AG04449 (cell line): ENCODE data around the gene TRIM44.

Experiments used
- CTCF ChIA-PET: fragments of 350-600 bp; formaldehyde crosslinking; extraction: SDS; loops from one replicate; lab custom pipeline; 2021; ENCODE audit warnings: antibody characterized with exemption; lab: Yijun Ruan, JAX
- POLR2A ChIA-PET: fragments of 400-600, 350-600 bp; formaldehyde crosslinking; extraction: SDS; loops from one replicate; lab custom pipeline; 2020; ENCODE audit warnings: antibody characterized with exemption, inconsistent platforms; lab: Yijun Ruan, JAX
- DNase-seq: peaks from one replicate; pipeline ENCODE4 v3.0.0-alpha.2; 2010; ENCODE audit warnings: low read depth, low spot score
- H3K4me3 ChIP-seq: 2 replicates; pipeline ENCODE4 v1.5.1; 2011; ENCODE audit warnings: low read depth, mild to moderate bottlenecking, control low read depth, low read length
- CTCF ChIP-seq: IDR thresholded peaks from one replicate; pipeline ENCODE4 v1.5.1; 2011; ENCODE audit warnings: mild to moderate bottlenecking, moderate library complexity, low read length, control low read depth, inconsistent platforms; ENCODE audit not compliant: insufficient read depth; ENCODE audit errors: missing control alignments

TRIM44 gene

DNA sequence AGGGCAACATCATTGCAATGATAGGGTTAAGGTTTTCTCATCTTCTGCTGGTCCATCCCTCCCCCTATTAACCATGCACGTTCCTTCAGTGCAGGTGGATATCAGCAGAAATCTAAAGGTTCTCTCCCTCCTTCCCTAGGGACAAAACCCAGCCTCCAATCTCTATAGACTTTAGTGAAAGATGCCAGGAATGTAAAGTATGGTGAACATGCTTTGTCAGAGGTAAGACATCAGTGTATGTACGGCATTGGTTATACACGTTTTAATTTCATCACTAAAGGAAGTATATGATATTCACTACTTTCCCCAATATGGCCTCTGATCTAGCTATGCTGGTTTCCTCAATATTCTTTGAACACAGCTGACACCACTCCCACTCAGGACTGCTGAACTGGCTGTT is 200.1 kb downstream of the TRIM44 start:
- POLR2A ChIA-PET: no interaction called here
- H3K4me3 ChIP-seq: no peak overlapping the region
- CTCF ChIA-PET: interaction anchor here (0.6 to 1.6 kb wide), 2 partner anchors 20 to 40 kb away, joined by 3 to 6 read pairs; no protein-coding TSS in a partner anchor
- no peak for DNase-seq
- no peak for TF ChIP-seq CTCF

DNA sequence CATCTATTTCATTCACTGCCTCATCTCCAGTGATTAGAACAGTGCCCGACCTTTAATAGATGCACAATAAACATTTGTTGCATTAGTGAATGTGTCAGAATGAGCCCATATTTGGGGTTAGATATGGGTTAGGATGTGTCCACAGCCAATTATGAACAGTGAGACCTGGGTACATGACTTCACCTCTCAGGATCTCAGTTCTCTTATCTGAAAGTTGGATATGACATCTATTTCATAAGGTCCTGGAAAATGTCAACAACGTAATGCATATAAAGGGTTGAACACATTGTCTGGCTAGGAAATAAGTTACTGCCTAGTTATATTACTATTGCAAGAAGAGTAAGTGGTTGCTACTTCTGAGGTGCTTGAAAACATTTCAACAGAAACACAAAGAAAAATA is 201.6 kb downstream of the TRIM44 start:
- no peak overlapping the region for H3K4me3 ChIP-seq
- no peak for DNase-seq
- ChIA-PET POLR2A (no interaction called here), CTCF (no interaction called here)
- TF ChIP-seq CTCF: no peak

DNA sequence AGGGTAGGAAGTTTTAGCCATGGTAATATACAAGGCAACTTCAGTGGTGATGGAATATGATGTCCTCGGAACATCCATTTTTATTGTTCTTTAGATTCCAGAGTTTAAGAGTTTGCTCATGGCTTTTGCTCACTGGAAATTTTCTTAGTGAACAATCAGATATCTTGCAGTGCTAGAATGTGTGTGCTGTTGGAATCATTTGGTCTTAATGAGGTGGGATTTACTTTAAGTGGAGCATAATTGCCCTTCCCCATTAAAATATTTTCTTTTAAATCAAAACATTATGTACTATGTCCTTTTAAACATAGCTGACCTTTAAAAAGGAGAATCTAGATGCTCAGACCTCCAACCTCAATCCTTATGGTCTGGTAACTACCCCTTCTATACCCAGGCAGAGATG is 204.0 kb downstream of the TRIM44 start:
- H3K4me3 ChIP-seq: no peak overlapping the region
- no peak for TF ChIP-seq CTCF
- ChIA-PET POLR2A (no interaction called here), CTCF (no interaction called here)
- no peak for DNase-seq
